Fibroblast of villous mesenchyme (primary cell): ENCODE results near the gene MRPL17. TPM values are rescaled to one million over a fixed set of nuclear protein-coding genes. Genes with fewer than 3 reads are reported as not detected.
A peak's percentile ranks its signal among the peaks of the same experiment; 100 is the strongest.

Experiments used
- DNase-seq: peaks from one replicate; pipeline ENCODE4 v3.0.0-alpha.2; 2010; ENCODE audit warnings: low read depth
- H3K4me3 ChIP-seq: 2 replicates; pipeline ENCODE4 v1.5.1; 2011; ENCODE audit warnings: low read depth, mild to moderate bottlenecking, low read length
- CTCF ChIP-seq: IDR thresholded peaks from 2 replicates; pipeline ENCODE4 v1.5.1; 2012; ENCODE audit warnings: low read depth, mild to moderate bottlenecking, low read length; ENCODE audit not compliant: insufficient read depth
- total RNA-seq: library from RNA; depleted of rRNA; stranded (reverse); fragments of >200 nt; gene quantifications from 2 replicates; pipeline ENCODE4 v1.2.3, GENCODE V29; 2012

MRPL17 gene
- total RNA-seq, result 58.6 and 70.0 TPM in 2 replicates

- peak; percentile 91 for TF ChIP-seq CTCF
- H3K4me3 ChIP-seq, result peak within 1 kb of the TSS; percentile 99
- DNase-seq, result peak; percentile 99
Observed at GRCh38 chr11:6682936-6683861, at the start of gene MRPL17. TSS of gene MRPL17 (minus strand) at chr11:6683340. CDS start at chr11:6683296, 44 bp downstream.

DNA sequence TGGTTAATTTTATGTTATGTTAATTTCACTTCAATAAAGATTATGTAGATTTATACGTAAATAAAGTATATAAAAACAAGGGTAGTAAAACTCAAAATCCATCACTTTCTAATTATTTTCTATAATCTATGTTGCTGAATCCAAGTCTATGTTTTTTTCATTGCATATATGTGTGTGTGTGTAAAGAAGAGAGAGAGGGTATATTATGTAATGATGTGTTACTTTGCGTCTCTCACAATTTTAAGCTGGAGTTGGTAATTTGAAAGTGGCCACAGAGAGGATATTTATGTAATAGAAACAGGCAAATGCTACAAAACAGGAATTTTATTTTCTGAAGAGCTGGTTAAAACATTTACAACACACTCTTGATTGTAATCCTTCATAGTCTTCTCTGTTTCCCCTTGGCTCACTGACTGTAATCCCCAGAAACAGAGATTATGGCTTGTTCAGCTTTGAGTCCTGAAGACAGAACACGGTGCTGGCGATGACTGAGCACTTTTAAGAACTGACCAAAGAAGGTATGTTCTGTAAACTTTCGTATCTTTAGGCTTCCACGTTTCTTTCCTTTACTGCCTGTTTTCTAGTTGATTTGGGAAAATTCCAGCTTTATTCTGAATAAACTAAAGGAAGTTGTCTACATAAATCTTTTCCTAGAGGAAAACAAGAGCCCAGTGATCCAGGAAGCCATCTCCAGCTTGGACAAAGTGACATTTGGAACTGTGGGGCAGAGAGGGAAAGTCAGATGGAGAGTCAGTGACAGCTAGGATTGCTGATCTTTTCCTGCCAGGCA lies 45.0 kb upstream of the MRPL17 start:
- H3K4me3 ChIP-seq, result no peak overlapping the region
- TF ChIP-seq CTCF, result no peak
- DNase-seq, result no peak

DNA sequence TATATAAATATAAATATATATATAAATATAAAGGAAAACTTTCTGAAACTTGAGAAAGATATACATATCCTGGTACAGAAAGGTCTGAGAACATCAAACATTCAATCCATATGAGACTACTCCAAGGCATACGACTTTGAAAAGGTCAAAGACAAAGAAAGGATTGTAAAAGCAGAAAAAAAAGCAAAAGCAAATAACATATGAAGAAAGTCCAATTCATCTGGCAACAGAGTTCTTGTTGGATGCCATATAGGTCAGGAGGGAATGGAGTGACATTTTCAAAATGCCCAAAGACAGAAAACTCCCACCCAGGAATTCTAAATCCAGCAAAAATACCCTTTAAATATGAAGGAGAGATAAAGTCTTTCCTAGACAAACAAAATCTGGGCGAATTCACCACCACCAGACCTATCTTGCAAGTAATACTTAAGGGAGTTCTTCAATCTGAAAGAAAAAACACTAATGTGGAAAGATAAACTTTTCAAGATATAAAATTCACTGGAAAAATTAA lies 42.3 kb upstream of the MRPL17 start:
- no peak for TF ChIP-seq CTCF

DNA sequence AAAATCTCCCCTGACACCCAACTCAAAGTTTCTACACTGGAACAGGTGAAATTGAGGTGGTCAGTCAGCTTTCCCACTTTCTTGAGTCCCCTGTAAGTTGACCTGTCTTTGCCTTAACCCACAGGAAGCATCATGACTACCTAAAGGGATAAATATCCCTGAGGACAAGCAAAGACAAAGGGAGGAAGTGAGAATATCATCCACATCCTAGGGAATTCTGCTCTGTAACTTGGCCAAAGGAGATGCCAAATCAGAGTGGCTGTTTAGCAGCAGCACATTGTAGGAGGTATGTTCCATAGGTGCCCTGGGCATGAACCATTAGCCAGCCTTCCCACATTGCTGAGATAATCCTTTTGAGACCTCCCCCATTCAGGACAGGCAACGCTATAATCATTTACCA lies 40.9 kb upstream of the MRPL17 start:
- TF ChIP-seq CTCF, result no peak
- H3K4me3 ChIP-seq, result no peak overlapping the region
- DNase-seq, result no peak

More for the DNA sequence above, 42.3 kb upstream of the MRPL17 start:
- no peak for DNase-seq
- H3K4me3 ChIP-seq, result no peak overlapping the region

DNA sequence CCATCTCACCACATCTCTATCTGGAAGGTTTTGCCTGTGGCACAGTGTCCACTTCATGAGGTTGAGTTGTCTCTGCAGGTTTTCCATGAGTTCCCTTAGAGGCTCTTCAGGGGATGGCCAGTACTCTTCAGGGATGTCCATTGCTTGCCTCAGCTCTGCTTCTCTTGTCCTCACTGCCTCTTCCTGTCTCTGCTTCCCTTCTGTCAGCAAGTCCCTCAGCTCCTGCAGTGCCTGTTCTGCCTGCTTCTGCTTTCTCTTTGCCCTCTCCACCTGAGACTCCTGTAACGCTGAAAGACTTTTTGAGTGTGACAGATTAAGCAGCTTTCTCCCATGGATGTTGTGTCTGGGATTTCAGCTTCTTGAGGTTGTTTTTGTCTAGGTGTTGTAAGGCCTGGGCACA lies 38.2 kb upstream of the MRPL17 start:
- H3K4me3 ChIP-seq, result no peak overlapping the region
- no peak for DNase-seq
- TF ChIP-seq CTCF, result no peak

DNA sequence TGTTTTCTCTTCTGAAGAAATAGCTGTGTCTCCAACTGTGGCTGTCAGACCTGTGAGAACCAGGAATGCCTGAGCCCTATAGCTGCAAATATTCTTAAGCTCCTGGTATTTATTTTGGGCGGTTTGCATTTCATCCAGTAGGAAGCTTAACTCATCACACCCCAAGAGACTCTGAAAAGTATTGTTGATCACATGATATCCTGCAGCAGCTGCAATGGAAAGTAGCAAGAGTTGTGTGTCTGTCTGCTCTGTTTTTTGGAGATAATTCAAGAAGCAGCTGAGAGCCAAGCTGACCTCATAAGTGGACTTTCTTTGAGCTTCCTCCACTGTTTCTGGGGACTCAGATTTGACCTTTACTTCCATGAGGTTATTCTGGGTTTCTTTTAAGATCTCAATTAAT lies 36.4 kb upstream of the MRPL17 start:
- no peak overlapping the region for H3K4me3 ChIP-seq
- no peak for TF ChIP-seq CTCF
- DNase-seq, result no peak
